AG04450 (cell line): ENCODE results near the gene RALGPS1. TPM values are rescaled to one million over a fixed set of nuclear protein-coding genes. Genes with fewer than 3 reads are reported as not detected.

Experiments
- CTCF ChIA-PET: fragments of 300-600, 350-600 bp; formaldehyde crosslinking; extraction: SDS; loops from one replicate; lab custom pipeline; 2022; ENCODE audit warnings: antibody characterized with exemption, inconsistent platforms; lab: Charles Lee
- POLR2A ChIA-PET: fragments of 350-600 bp; formaldehyde crosslinking; extraction: SDS; loops from one replicate; lab custom pipeline; 2021; ENCODE audit warnings: antibody characterized with exemption, inconsistent platforms; lab: Yijun Ruan, JAX
- DNase-seq: peaks from one replicate; pipeline ENCODE4 v3.0.0-alpha.2; 2011; ENCODE audit warnings: low read depth, low spot score
- H3K27ac ChIP-seq: one replicate; pipeline ENCODE4 v1.5.1; 2012; ENCODE audit warnings: low read depth, low read length, control low read depth
- H3K27me3 ChIP-seq: one replicate; pipeline ENCODE4 v1.6.0; 2012; ENCODE audit warnings: low read length; ENCODE audit not compliant: control insufficient read depth, insufficient read depth
- H3K4me3 ChIP-seq: 2 replicates; pipeline ENCODE4 v1.5.1; 2011; ENCODE audit warnings: mild to moderate bottlenecking, low read depth, low read length, control low read depth
- H3K9me3 ChIP-seq: 2 replicates; pipeline ENCODE4 v1.5.1; 2012; ENCODE audit warnings: low read length; ENCODE audit not compliant: control insufficient read depth, insufficient read depth
- CTCF ChIP-seq: IDR thresholded peaks from 2 replicates; pipeline ENCODE4 v1.5.1; 2011; ENCODE audit warnings: low read depth, low read length, control low read depth, inconsistent platforms
- polyA plus RNA-seq: library from polyadenylated mRNA; depleted of rRNA; stranded (reverse); fragments of >200 nt; gene quantifications from 2 replicates; pipeline ENCODE4 v1.2.3, GENCODE V29; 2011

RALGPS1 gene
- polyA plus RNA-seq, 1 experiment: 4.6 TPM

GRCh38 chr9:127130661-127131538 lies 216.3 kb downstream of the RALGPS1 start:
- TF ChIP-seq CTCF: no peak
- Histone ChIP-seq H3K27ac (peak overlapping the region; percentile 96), H3K9me3 (no peaks in the 10 kb centered on the region), H3K27me3 (no peaks in the 10 kb centered on the region), H3K4me3 (no peak overlapping the region)
- ChIA-PET CTCF (interaction anchor here (2.2 kb wide), 1 partner anchor 166 kb away, joined by 5 read pairs; no protein-coding TSS in a partner anchor), POLR2A (interaction anchor here (0.7 to 2.1 kb wide), 5 partner anchors 9 to 67 kb away, joined by 3 to 33 read pairs (median 4); partner anchors contain the start of gene ANGPTL2)
- DNase-seq: peak; percentile 88

DNA sequence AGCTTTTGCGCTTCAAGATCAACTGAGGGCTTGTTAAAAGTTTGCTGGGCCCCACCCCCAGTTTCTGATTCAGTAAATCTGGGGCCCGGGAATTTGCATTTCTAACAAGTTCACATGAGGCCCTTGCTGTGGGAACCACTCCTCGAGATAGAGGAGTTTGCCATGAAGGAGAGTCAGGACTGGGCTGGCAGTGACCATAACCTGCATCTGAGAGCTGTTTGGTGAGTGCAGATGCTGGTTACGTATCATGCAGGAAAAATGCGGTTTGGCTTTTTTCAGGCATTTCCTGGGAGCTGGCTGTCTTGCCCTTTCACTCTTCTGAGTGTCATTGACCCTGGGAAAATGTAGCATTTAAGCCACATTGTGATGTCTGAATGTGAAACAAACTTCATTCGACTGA lies 217.3 kb downstream of the RALGPS1 start:
- Histone ChIP-seq H3K27ac (peak overlapping the region; percentile 96), H3K27me3 (no peaks in the 10 kb centered on the region), H3K4me3 (no peak overlapping the region), H3K9me3 (no peaks in the 10 kb centered on the region)
- POLR2A ChIA-PET: interaction anchor here (0.7 to 2.1 kb wide), 4 partner anchors 10 to 66 kb away, joined by 3 to 33 read pairs (median 6); partner anchors contain the start of gene ANGPTL2
- peak; percentile 43 for DNase-seq
- CTCF ChIA-PET: interaction anchor here (2.2 kb wide), 1 partner anchor 167 kb away, joined by 5 read pairs; no protein-coding TSS in a partner anchor
- TF ChIP-seq CTCF: no peak

DNA sequence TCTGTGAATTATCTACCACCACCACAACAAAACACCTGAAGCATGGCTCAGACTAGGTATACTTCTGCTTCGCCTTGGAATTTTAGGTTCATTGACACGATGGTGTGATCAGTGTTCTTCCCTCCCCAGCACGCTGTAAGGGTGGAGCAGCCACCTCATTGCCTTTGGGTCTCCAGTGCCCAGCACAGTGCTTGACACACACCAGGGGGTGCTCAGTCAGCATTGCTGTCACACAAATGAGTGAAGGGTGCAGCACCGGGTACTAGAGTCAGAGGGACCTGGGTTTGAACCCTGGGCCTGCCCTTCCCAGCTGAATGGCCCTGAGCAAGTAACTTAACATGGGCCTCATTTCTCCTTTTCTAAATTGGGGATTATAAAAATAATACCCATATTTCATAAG lies 217.8 kb downstream of the RALGPS1 start:
- ChIA-PET POLR2A (interaction anchor here (2.1 kb wide), 1 partner anchor 10 kb away, joined by 33 read pairs; the partner anchor contains the start of gene ANGPTL2), CTCF (no interaction called here)
- no peak for TF ChIP-seq CTCF
- DNase-seq: no peak
- no peaks in the 10 kb centered on the region for H3K27me3 ChIP-seq
- no peaks in the 10 kb centered on the region for H3K9me3 ChIP-seq
- no peak overlapping the region for H3K4me3 ChIP-seq
- H3K27ac ChIP-seq: peak overlapping the region; percentile 53

GRCh38 chr9:127132921-127133647 lies 218.5 kb downstream of the RALGPS1 start:
- POLR2A ChIA-PET: interaction anchor here (1.0 to 3.0 kb wide), 4 partner anchors 11 to 91 kb away, joined by 3 to 65 read pairs (median 17); partner anchors contain the start of gene ANGPTL2
- no peak for TF ChIP-seq CTCF
- Histone ChIP-seq H3K27me3 (no peaks in the 10 kb centered on the region), H3K27ac (peak overlapping the region; percentile 98), H3K9me3 (no peaks in the 10 kb centered on the region), H3K4me3 (peak overlapping the region; percentile 34; the same call in 1 of the 2 replicates)
- CTCF ChIA-PET: interaction anchor here (1.0 to 1.8 kb wide), 2 partner anchors 10 to 13 kb away, joined by 3 to 6 read pairs; partner anchors contain the start of gene ANGPTL2
- DNase-seq: no peak
